HCT116 (cell line): ENCODE data around the gene ADGRB2. TPM values are rescaled to one million over a fixed set of nuclear protein-coding genes. Genes with fewer than 3 reads are reported as not detected.

Experiments used
- ATAC-seq: fragments of 200-7000 bp; cut with Tn5 transposase; 2 replicates; pipeline ENCODE4 v1.9.1; 2020; ENCODE audit warnings: mild to moderate bottlenecking, moderate library complexity
- BruUV-seq: library from RNA; stranded (reverse); fragments of 400-500 nt; replicated peaks from 2 replicates; lab custom pipeline; 2021; lab: Mats Ljungman, UMichigan
- CTCF ChIA-PET: fragments of 300-600 bp; sonication (Branson Sonifier 250); formaldehyde crosslinking; loops from one replicate; lab custom pipeline; 2021; ENCODE audit warnings: antibody characterized with exemption; lab: Charles Lee
- POLR2A ChIA-PET: fragments of 300-600, 350-600 bp; sonication (Branson Sonifier 250); formaldehyde crosslinking; loops from one replicate; lab custom pipeline; 2021; ENCODE audit warnings: antibody characterized with exemption; lab: Charles Lee
- RAD21 ChIA-PET, 2 experiments: fragments of 300-600 bp; sonication (Branson Sonifier 250); formaldehyde crosslinking; loops; one replicate each; lab custom pipeline; 2023; ENCODE audit warnings: low total read pairs in 2 of 2; ENCODE audit not compliant: uncharacterized antibody in 2 of 2, unreplicated experiment in 2 of 2, low non-redundant PET in 1 of 2; lab: Charles Lee
- DNase-seq: peaks from one replicate; pipeline ENCODE4 v3.0.0-alpha.2; 2010; ENCODE audit warnings: low read depth, low spot score
- H2AFZ ChIP-seq: fragments of 200-600 bp; shearing (Covaris generic), sonication (generic); 2 replicates; pipeline ENCODE4 v1.6.1; 2017; ENCODE audit warnings: low read depth, mixed run types, mixed read lengths, antibody characterized with exemption, low read length; ENCODE audit not compliant: poor library complexity, severe bottlenecking
- H3K27ac ChIP-seq: 2 replicates; pipeline ENCODE4 v1.5.1; 2012; ENCODE audit warnings: low read depth, low read length
- H3K27me3 ChIP-seq: fragments of 200-600 bp; sonication (generic); 2 replicates; pipeline ENCODE4 v1.6.1; 2016; ENCODE audit warnings: mixed run types, low read length, mixed read lengths; ENCODE audit not compliant: insufficient read depth
- H3K36me3 ChIP-seq, 2 experiments: fragments of 200-500 bp in 1 of 2; fragments of 200-600 bp in 1 of 2; sonication (Bioruptor generic) in 1 of 2; sonication (generic) in 1 of 2; 2 replicates each; pipeline versions ENCODE4 v1.5.1 to v1.6.1; 2014 to 2016; ENCODE audit warnings: low read length in 2 of 2, inconsistent platforms in 1 of 2, mixed read lengths in 1 of 2, mixed run types in 1 of 2; ENCODE audit not compliant: insufficient read depth in 2 of 2, control insufficient read depth in 1 of 2
- H3K4me1 ChIP-seq, 2 experiments: fragments of 200-600 bp in 1 of 2; sonication (generic) in 1 of 2; 2 replicates each; pipeline versions ENCODE4 v1.5.1 to v1.6.1; 2012 to 2017; ENCODE audit warnings: low read length in 2 of 2, inconsistent platforms in 1 of 2, mild to moderate bottlenecking in 1 of 2, mixed read lengths in 1 of 2, mixed run types in 1 of 2, moderate library complexity in 1 of 2; ENCODE audit not compliant: insufficient read depth in 2 of 2, control insufficient read depth in 1 of 2
- H3K4me2 ChIP-seq: fragments of 200-600 bp; sonication (generic); 2 replicates; pipeline ENCODE4 v1.6.1; 2017; ENCODE audit warnings: mixed run types, low read length, mixed read lengths
- H3K4me3 ChIP-seq, 2 experiments: fragments of 200-600 bp in 1 of 2; sonication (generic) in 1 of 2; replicated peaks in 1 of 2; 2 replicates each; pipeline ENCODE4 v1.5.1; 2011 to 2016; ENCODE audit warnings: low read length in 2 of 2, control low read depth in 1 of 2, low read depth in 1 of 2, mild to moderate bottlenecking in 1 of 2, mixed read lengths in 1 of 2, mixed run types in 1 of 2
- H3K79me2 ChIP-seq: fragments of 200-600 bp; sonication (generic); 2 replicates; pipeline ENCODE4 v1.6.1; 2017; ENCODE audit warnings: mild to moderate bottlenecking, mixed run types, low read length, moderate library complexity, mixed read lengths; ENCODE audit not compliant: insufficient read depth
- H3K9ac ChIP-seq: fragments of 200-600 bp; sonication (generic); 2 replicates; pipeline ENCODE4 v1.6.1; 2016; ENCODE audit warnings: low read length, mixed read lengths
- H3K9me2 ChIP-seq: fragments of 200-600 bp; sonication (generic), shearing (Covaris generic); 2 replicates; pipeline ENCODE4 v1.6.1; 2017; ENCODE audit warnings: mixed run types, mild to moderate bottlenecking, moderate library complexity; ENCODE audit not compliant: insufficient read depth
- H3K9me3 ChIP-seq, 2 experiments: fragments of 200-500 bp in 1 of 2; fragments of 200-600 bp in 1 of 2; sonication (Bioruptor generic) in 1 of 2; sonication (generic) in 1 of 2; 2 replicates each; pipeline ENCODE4 v1.6.1; 2014 to 2017; ENCODE audit warnings: low read length in 2 of 2, mixed read lengths in 2 of 2, inconsistent platforms in 1 of 2, low read depth in 1 of 2, mild to moderate bottlenecking in 1 of 2, mixed run types in 1 of 2, moderate library complexity in 1 of 2; ENCODE audit not compliant: control insufficient read depth in 1 of 2, insufficient read depth in 1 of 2
- H4K20me1 ChIP-seq: fragments of 200-600 bp; sonication (generic), shearing (Covaris generic); 2 replicates; pipeline ENCODE4 v1.6.1; 2017; ENCODE audit warnings: mixed run types, mild to moderate bottlenecking, moderate library complexity; ENCODE audit not compliant: insufficient read depth
- CBX3 ChIP-seq: IDR thresholded peaks from 2 replicates; pipeline ENCODE4 v1.6.1; 2012; ENCODE audit warnings: low read depth
- CEBPB ChIP-seq: IDR thresholded peaks from 2 replicates; pipeline ENCODE4 v1.6.1; 2012; ENCODE audit warnings: low read depth
- EGR1 ChIP-seq: IDR thresholded peaks from 2 replicates; pipeline ENCODE4 v1.6.1; 2012; ENCODE audit warnings: low read depth
- ELF1 ChIP-seq: IDR thresholded peaks from 2 replicates; pipeline ENCODE4 v1.6.1; 2012; ENCODE audit warnings: low read depth, borderline replicate concordance
- EZH2phosphoT487 ChIP-seq: fragments of 200-600 bp; IDR thresholded peaks from 2 replicates; pipeline ENCODE4 v1.6.1; 2018; ENCODE audit warnings: antibody characterized with exemption, borderline replicate concordance
- FOSL1 ChIP-seq: IDR thresholded peaks from 2 replicates; pipeline ENCODE4 v1.6.1; 2012; ENCODE audit warnings: low read depth
- JUND ChIP-seq: IDR thresholded peaks from 2 replicates; pipeline ENCODE4 v1.6.1; 2012
- POLR2AphosphoS5 ChIP-seq: IDR thresholded peaks from 2 replicates; pipeline ENCODE4 v1.6.1; 2011; ENCODE audit warnings: mild to moderate bottlenecking, low read depth, low read length, moderate library complexity
- SP1 ChIP-seq: IDR thresholded peaks from 2 replicates; pipeline ENCODE4 v1.6.1; 2012; ENCODE audit warnings: low read depth
- YY1 ChIP-seq: IDR thresholded peaks from 2 replicates; pipeline ENCODE4 v1.6.1; 2011; ENCODE audit warnings: low read length, low read depth, moderate library complexity, mild to moderate bottlenecking; ENCODE audit not compliant: insufficient replicate concordance; ENCODE audit errors: extremely low read depth
- ZFX ChIP-seq: fragments of 450-650 bp; IDR thresholded peaks from 2 replicates; pipeline ENCODE4 v1.6.1; 2017
- ZNF274 ChIP-seq: fragments of 200-500 bp; sonication (Bioruptor generic); IDR thresholded peaks from 2 replicates; pipeline ENCODE4 v1.6.1; 2014; ENCODE audit warnings: mild to moderate bottlenecking, low read depth, low read length, inconsistent platforms
- intact Hi-C: fragments of 100-400 bp; cut with micrococcal nuclease; formaldehyde crosslinking; loops from 2 replicates; pipeline ENCODE4 v1.10.0; 2022
- total RNA-seq: library from RNA; stranded (reverse); gene quantifications from one replicate; pipeline ENCODE4 v1.2.1, GENCODE V29; 2021; ENCODE audit not compliant: unreplicated experiment
- TF ChIP-seq, protein P1 (sequence below), 3 experiments: fragments of 200-600 bp in 1 of 3; sonication (generic) in 1 of 3; IDR thresholded peaks in 2 of 3; conservative IDR thresholded peaks in 1 of 3; 2 replicates each; pipeline ENCODE4 v1.5.1; 2012 to 2017; ENCODE audit warnings: low read depth in 2 of 3, low read length in 2 of 3, antibody characterized with exemption in 1 of 3, borderline replicate concordance in 1 of 3, control low read depth in 1 of 3, mild to moderate bottlenecking in 1 of 3, mixed read lengths in 1 of 3, mixed run types in 1 of 3, moderate library complexity in 1 of 3; ENCODE audit not compliant: insufficient read depth in 1 of 3

The ADGRB2 gene
- total RNA-seq, 1 experiment from 2014 or later: 10.1 TPM

DNA sequence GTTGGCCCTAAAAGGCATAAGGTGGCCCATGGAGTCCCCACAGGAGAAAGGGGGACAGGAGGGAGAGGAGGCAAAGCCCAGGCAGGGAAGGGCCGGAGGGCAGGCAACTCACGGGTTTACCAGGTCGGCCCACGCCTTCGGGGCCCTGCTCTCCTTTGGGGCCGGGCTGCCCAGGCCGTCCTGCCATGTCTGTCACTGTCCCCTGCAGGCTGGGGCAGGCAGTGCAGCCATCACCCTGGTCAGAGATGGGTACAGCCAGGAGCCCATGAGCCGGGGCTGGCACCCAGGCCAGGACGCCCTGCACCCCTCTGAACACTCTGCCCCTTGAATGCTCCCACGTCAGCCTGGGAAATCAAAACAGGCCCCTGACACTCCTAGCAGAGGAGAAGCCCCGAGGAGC is 80.1 kb downstream of the ADGRB2 start:
- ChIA-PET RAD21 (no interaction called here), POLR2A (no interaction called here), CTCF (interaction anchor here (1.2 to 1.5 kb wide), 2 partner anchors 24 to 105 kb away, joined by 3 read pairs; no protein-coding TSS in a partner anchor)
- Histone ChIP-seq H4K20me1 (no peaks in the 10 kb centered on the region), H3K4me3 (no peak overlapping the region), H3K27me3 (no peaks in the 10 kb centered on the region), H3K4me1 (peaks cover 0 to 12% of the 10 kb centered on the region in 2 experiments; a peak in 2 of 4 replicates), H3K36me3 (no peaks in the 10 kb centered on the region), H3K4me2 (no peak overlapping the region), H3K9ac (no peak overlapping the region), H3K79me2 (no peaks in the 10 kb centered on the region), H2AFZ (no peak overlapping the region), H3K9me2 (no peaks in the 10 kb centered on the region), H3K9me3 (no peaks in the 10 kb centered on the region), H3K27ac (no peak overlapping the region)
- intact Hi-C loops: no loop called here
- TF ChIP-seq CBX3 (no peak), SP1 (no peak), CEBPB (no peak), ZNF274 (no peak)
- TF ChIP-seq, protein P1, sequence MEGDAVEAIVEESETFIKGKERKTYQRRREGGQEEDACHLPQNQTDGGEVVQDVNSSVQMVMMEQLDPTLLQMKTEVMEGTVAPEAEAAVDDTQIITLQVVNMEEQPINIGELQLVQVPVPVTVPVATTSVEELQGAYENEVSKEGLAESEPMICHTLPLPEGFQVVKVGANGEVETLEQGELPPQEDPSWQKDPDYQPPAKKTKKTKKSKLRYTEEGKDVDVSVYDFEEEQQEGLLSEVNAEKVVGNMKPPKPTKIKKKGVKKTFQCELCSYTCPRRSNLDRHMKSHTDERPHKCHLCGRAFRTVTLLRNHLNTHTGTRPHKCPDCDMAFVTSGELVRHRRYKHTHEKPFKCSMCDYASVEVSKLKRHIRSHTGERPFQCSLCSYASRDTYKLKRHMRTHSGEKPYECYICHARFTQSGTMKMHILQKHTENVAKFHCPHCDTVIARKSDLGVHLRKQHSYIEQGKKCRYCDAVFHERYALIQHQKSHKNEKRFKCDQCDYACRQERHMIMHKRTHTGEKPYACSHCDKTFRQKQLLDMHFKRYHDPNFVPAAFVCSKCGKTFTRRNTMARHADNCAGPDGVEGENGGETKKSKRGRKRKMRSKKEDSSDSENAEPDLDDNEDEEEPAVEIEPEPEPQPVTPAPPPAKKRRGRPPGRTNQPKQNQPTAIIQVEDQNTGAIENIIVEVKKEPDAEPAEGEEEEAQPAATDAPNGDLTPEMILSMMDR (IDR thresholded peaks at IDR 0.05 in 2 of 3, conservative IDR thresholded peaks at IDR 0.05 in 1 of 3; ENCODE audit: borderline replicate concordance in 1 of 3, insufficient read depth in 1 of 3, low read depth in 2 of 3, low read length in 2 of 3): peak; percentile 13 to 78 (median 58); a peak in 5 of 6 replicates
- ATAC-seq (peak; percentile 97), DNase-seq (no peak)
- BruUV-seq: no TSS peak

DNA sequence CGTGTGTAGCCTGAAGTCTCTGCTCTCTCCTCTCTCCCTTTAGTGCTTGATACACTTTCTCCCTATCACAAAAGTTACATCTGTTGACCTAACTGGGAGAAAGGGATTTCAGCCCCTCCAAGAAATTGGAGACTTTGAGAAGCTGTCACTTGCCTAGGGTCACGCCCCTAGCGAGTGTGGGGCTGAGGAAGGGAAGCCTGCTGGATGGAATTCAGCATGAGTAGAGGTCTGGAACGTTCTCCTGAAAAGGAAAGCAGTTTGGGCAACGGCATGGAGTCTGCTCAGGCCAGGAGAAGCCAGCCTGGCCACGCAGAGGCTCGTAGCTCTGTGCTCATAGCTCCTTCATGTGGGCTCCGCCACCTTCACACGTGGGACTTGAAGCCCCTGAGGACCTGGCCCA is 82.7 kb downstream of the ADGRB2 start:
- POLR2A ChIA-PET: no interaction called here
- intact Hi-C loops: no loop called here
- TF ChIP-seq ZNF274 (no peak), EGR1 (no peak), YY1 (no peak), ZFX (no peak), JUND (no peak), POLR2AphosphoS5 (no peak), EZH2phosphoT487 (no peak), FOSL1 (no peak), ELF1 (no peak)
- TF ChIP-seq, protein P1 (IDR thresholded peaks at IDR 0.05 in 2 of 3, conservative IDR thresholded peaks at IDR 0.05 in 1 of 3; ENCODE audit: borderline replicate concordance in 1 of 3, insufficient read depth in 1 of 3, low read depth in 2 of 3, low read length in 2 of 3): no peak

More for the DNA sequence above, 82.7 kb downstream of the ADGRB2 start:
- no TSS peak for BruUV-seq
- H3K27me3 ChIP-seq: no peaks in the 10 kb centered on the region
- no peak for DNase-seq
- no peaks in the 10 kb centered on the region for H3K36me3 ChIP-seq
- no peak overlapping the region for H3K9ac ChIP-seq
- no peak overlapping the region for H3K4me2 ChIP-seq
- RAD21 ChIA-PET: no interaction called here
- H3K4me1 ChIP-seq: peaks cover 0 to 3% of the 10 kb centered on the region in 2 experiments; a peak in 1 of 4 replicates
- no peak overlapping the region for H3K4me3 ChIP-seq
- no peaks in the 10 kb centered on the region for H3K9me3 ChIP-seq
- H4K20me1 ChIP-seq: no peaks in the 10 kb centered on the region
- ATAC-seq: no peak
- no peaks in the 10 kb centered on the region for H3K79me2 ChIP-seq
- H2AFZ ChIP-seq: no peak overlapping the region
- H3K27ac ChIP-seq: no peak overlapping the region
- H3K9me2 ChIP-seq: no peaks in the 10 kb centered on the region
- CTCF ChIA-PET: no interaction called here
